Mesenchymal stem cell (in vitro differentiated cells and primary cell): ENCODE data around the gene FGF22.

Experiments
- DNase-seq: peaks from one replicate; pipeline ENCODE4 v3.0.0-alpha.2; 2013
- H2AFZ ChIP-seq: one replicate; pipeline ENCODE4 v1.6.1; 2013; ENCODE audit warnings: low read depth, mild to moderate bottlenecking, control low read depth, inconsistent platforms, low read length, moderate library complexity
- H2AK5ac ChIP-seq: 2 replicates; pipeline ENCODE4 v1.6.1; 2013; ENCODE audit warnings: low read length, moderate library complexity, mild to moderate bottlenecking, inconsistent platforms; ENCODE audit not compliant: severe bottlenecking
- H2BK120ac ChIP-seq: one replicate; pipeline ENCODE4 v1.6.1; 2013; ENCODE audit warnings: low read depth, mild to moderate bottlenecking, inconsistent platforms, low read length, moderate library complexity
- H2BK12ac ChIP-seq, 2 experiments: one replicate each; pipeline ENCODE4 v1.6.1; 2013; ENCODE audit warnings: inconsistent platforms in 2 of 2, low read length in 2 of 2, mild to moderate bottlenecking in 2 of 2, moderate library complexity in 2 of 2, control low read depth in 1 of 2
- H2BK15ac ChIP-seq: one replicate; pipeline ENCODE4 v1.6.1; 2013; ENCODE audit warnings: mild to moderate bottlenecking, low read depth, inconsistent platforms; ENCODE audit not compliant: poor library complexity, severe bottlenecking
- H2BK5ac ChIP-seq: 2 replicates; pipeline ENCODE4 v1.6.1; 2013; ENCODE audit warnings: low read depth, mild to moderate bottlenecking, low read length, control low read depth, inconsistent platforms; ENCODE audit not compliant: poor library complexity, severe bottlenecking
- H3K14ac ChIP-seq, 2 experiments: one replicate each; pipeline ENCODE4 v1.6.1; 2013; ENCODE audit warnings: inconsistent platforms in 2 of 2, low read length in 2 of 2, control low read depth in 1 of 2, mild to moderate bottlenecking in 1 of 2, moderate library complexity in 1 of 2
- H3K18ac ChIP-seq, 2 experiments: one replicate each; pipeline ENCODE4 v1.6.1; 2013; ENCODE audit warnings: inconsistent platforms in 2 of 2, low read length in 2 of 2, control low read depth in 1 of 2, low read depth in 1 of 2, mild to moderate bottlenecking in 1 of 2
- H3K23ac ChIP-seq, 2 experiments: one replicate each; pipeline ENCODE4 v1.6.1; 2013; ENCODE audit warnings: inconsistent platforms in 2 of 2, low read length in 2 of 2, mild to moderate bottlenecking in 2 of 2, moderate library complexity in 2 of 2, control low read depth in 1 of 2
- H3K27ac ChIP-seq: 2 replicates; pipeline ENCODE4 v1.5.1; 2013; ENCODE audit warnings: mild to moderate bottlenecking, moderate library complexity, low read length, control low read depth, inconsistent platforms; ENCODE audit not compliant: poor library complexity, severe bottlenecking
- H3K27me3 ChIP-seq, 2 experiments: 2 replicates each; pipeline versions ENCODE4 v1.6.1 to v1.7.0; 2013; ENCODE audit warnings: low read length in 2 of 2, mild to moderate bottlenecking in 2 of 2, moderate library complexity in 2 of 2, control low read depth in 1 of 2, inconsistent platforms in 1 of 2; ENCODE audit not compliant: control insufficient read depth in 1 of 2, insufficient read depth in 1 of 2
- H3K36me3 ChIP-seq, 2 experiments: 2 replicates each; pipeline versions ENCODE4 v1.6.1 to v1.7.0; 2013; ENCODE audit warnings: low read length in 2 of 2, control low read depth in 1 of 2, inconsistent platforms in 1 of 2, low read depth in 1 of 2, mild to moderate bottlenecking in 1 of 2; ENCODE audit not compliant: insufficient read depth in 2 of 2, control insufficient read depth in 1 of 2
- H3K4ac ChIP-seq, 2 experiments: one replicate each; pipeline ENCODE4 v1.6.1; 2013; ENCODE audit warnings: inconsistent platforms in 2 of 2, low read length in 2 of 2, mild to moderate bottlenecking in 2 of 2, moderate library complexity in 2 of 2, control low read depth in 1 of 2, low read depth in 1 of 2
- H3K4me1 ChIP-seq: 2 replicates; pipeline ENCODE4 v1.6.1; 2013; ENCODE audit warnings: low read depth, low read length, control low read depth; ENCODE audit not compliant: control insufficient read depth, insufficient read depth
- H3K4me2 ChIP-seq: 2 replicates; pipeline ENCODE4 v1.6.1; 2013; ENCODE audit warnings: low read length, mild to moderate bottlenecking, inconsistent platforms; ENCODE audit not compliant: poor library complexity, severe bottlenecking
- H3K4me3 ChIP-seq, 2 experiments: 2 replicates each; pipeline versions ENCODE4 v1.5.1 to v1.7.0; 2013; ENCODE audit warnings: low read length in 2 of 2, mild to moderate bottlenecking in 2 of 2, control low read depth in 1 of 2, low read depth in 1 of 2; ENCODE audit not compliant: insufficient read depth in 1 of 2
- H3K79me1 ChIP-seq: replicated peaks from 2 replicates; pipeline ENCODE4 v1.6.1; 2013; ENCODE audit warnings: mild to moderate bottlenecking, control low read depth, low read length, inconsistent platforms; ENCODE audit not compliant: poor library complexity, severe bottlenecking
- H3K9ac ChIP-seq: 2 replicates; pipeline ENCODE4 v1.7.0; 2013; ENCODE audit warnings: mild to moderate bottlenecking, low read length, moderate library complexity
- H3K9me3 ChIP-seq: 2 replicates; pipeline ENCODE4 v1.7.0; 2013; ENCODE audit warnings: mild to moderate bottlenecking, low read length; ENCODE audit not compliant: control insufficient read depth
- H4K8ac ChIP-seq: one replicate; pipeline ENCODE4 v1.6.1; 2013; ENCODE audit warnings: inconsistent platforms, mild to moderate bottlenecking, low read length, moderate library complexity
- H4K91ac ChIP-seq: one replicate; pipeline ENCODE4 v1.6.1; 2013; ENCODE audit warnings: mild to moderate bottlenecking, low read length, inconsistent platforms
- WGBS: methylation state at CpG from one replicate; pipeline ENCODE4 v1.1.7; 2013; ENCODE audit warnings: mixed read lengths; 5-methylcytosine and 5-hydroxymethylcytosine counted together

The FGF22 gene

GRCh38 chr19:645912-646778 lies 6.5 kb downstream of the FGF22 start:
- no peak for DNase-seq
- H2BK120ac ChIP-seq: no peak overlapping the region
- WGBS: 96% methylated on average over 58 of the region's 62 CpGs

GRCh38 chr19:646779-647565 lies 7.3 kb downstream of the FGF22 start:
- Histone ChIP-seq H3K9ac (no peak overlapping the region), H2BK12ac (no peak overlapping the region), H3K27ac (no peak overlapping the region), H3K4me1 (no peaks in the 10 kb centered on the region), H3K18ac (no peak overlapping the region), H2AK5ac (no peak overlapping the region), H3K27me3 (no peaks in the 10 kb centered on the region), H3K79me1 (peaks cover 18% of the 10 kb centered on the region), H4K8ac (no peak overlapping the region), H2BK5ac (no peak overlapping the region), H3K4me3 (no peak overlapping the region), H3K36me3 (peaks cover 46 to 91% of the 10 kb centered on the region in 2 experiments), H3K4ac (no peak overlapping the region), H3K23ac (no peak overlapping the region), H4K91ac (no peak overlapping the region), H2AFZ (no peak overlapping the region), H2BK120ac (no peak overlapping the region), H3K4me2 (no peak overlapping the region), H2BK15ac (no peak overlapping the region), H3K9me3 (no peaks in the 10 kb centered on the region), H3K14ac (no peak overlapping the region)
- WGBS: 93% methylated on average over 43 of the region's 48 CpGs
- DNase-seq: no peak

More at GRCh38 chr19:645912-646778, 6.5 kb downstream of the FGF22 start:
- peaks cover 18% of the 10 kb centered on the region for H3K79me1 ChIP-seq
- H3K4me1 ChIP-seq: no peaks in the 10 kb centered on the region
- H3K9me3 ChIP-seq: no peaks in the 10 kb centered on the region
- H2BK5ac ChIP-seq: no peak overlapping the region
- H4K8ac ChIP-seq: no peak overlapping the region
- no peak overlapping the region for H3K4me2 ChIP-seq
- H4K91ac ChIP-seq: no peak overlapping the region
- H2AFZ ChIP-seq: no peak overlapping the region
- no peak overlapping the region for H3K23ac ChIP-seq
- no peak overlapping the region for H3K14ac ChIP-seq
- peaks cover 40 to 85% of the 10 kb centered on the region in 2 experiments for H3K36me3 ChIP-seq
- no peak overlapping the region for H3K4ac ChIP-seq
- no peak overlapping the region for H3K18ac ChIP-seq
- H2BK12ac ChIP-seq: no peak overlapping the region
- no peak overlapping the region for H2BK15ac ChIP-seq
- H3K9ac ChIP-seq: no peak overlapping the region
- no peaks in the 10 kb centered on the region for H3K27me3 ChIP-seq
- no peak overlapping the region for H3K27ac ChIP-seq
- H2AK5ac ChIP-seq: no peak overlapping the region
- H3K4me3 ChIP-seq: no peak overlapping the region

- H3K79me1 ChIP-seq: peaks cover 21% of the 10 kb centered on the region
- no peak overlapping the region for H3K9ac ChIP-seq
- no peak overlapping the region for H2BK120ac ChIP-seq
- H2BK12ac ChIP-seq: no peak overlapping the region
- H3K14ac ChIP-seq: no peak overlapping the region
- H4K8ac ChIP-seq: no peak overlapping the region
- H3K4me1 ChIP-seq: no peaks in the 10 kb centered on the region
- H3K9me3 ChIP-seq: no peaks in the 10 kb centered on the region
- 99% methylated on average over 37 of the region's 52 CpGs for WGBS
- no peak overlapping the region for H3K4me3 ChIP-seq
- no peak for DNase-seq
- no peak overlapping the region for H2AFZ ChIP-seq
- no peak overlapping the region for H2BK15ac ChIP-seq
- H3K18ac ChIP-seq: no peak overlapping the region
- H4K91ac ChIP-seq: no peak overlapping the region
- no peak overlapping the region for H2BK5ac ChIP-seq
- no peak overlapping the region for H3K23ac ChIP-seq
- H3K4me2 ChIP-seq: no peak overlapping the region
- H3K27me3 ChIP-seq: no peaks in the 10 kb centered on the region
- H3K27ac ChIP-seq: no peak overlapping the region
- H3K4ac ChIP-seq: no peak overlapping the region
- H2AK5ac ChIP-seq: no peak overlapping the region
- H3K36me3 ChIP-seq: peaks cover 46 to 97% of the 10 kb centered on the region in 2 experiments
These were observed 8.0 kb downstream of the FGF22 start for GRCh38 chr19:647566-648284.

DNA sequence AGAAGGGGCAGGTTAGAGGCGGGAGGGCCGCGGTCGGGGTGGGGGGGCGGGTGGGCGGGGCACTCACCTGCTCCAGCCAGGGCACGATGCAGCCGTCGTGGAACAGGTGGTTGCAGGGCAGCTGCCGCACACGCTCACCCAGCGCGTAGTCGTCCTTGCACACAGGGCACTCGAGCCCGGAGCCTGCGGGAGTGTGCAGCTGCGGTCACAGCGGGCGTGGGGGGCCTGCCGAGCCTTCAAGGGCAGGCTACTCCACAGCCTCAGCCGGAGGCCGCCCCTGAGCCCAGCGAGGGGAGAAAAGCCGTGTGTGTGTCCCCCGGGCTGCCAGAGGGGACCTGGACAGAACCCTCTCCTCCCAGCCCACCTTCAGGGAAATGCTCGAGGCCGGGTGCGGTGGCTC lies 8.6 kb downstream of the FGF22 start:
- no peak overlapping the region for H4K8ac ChIP-seq
- H3K36me3 ChIP-seq: peaks cover 47 to 97% of the 10 kb centered on the region in 2 experiments
- H3K27me3 ChIP-seq: no peaks in the 10 kb centered on the region
- H3K23ac ChIP-seq: no peak overlapping the region
- H2BK12ac ChIP-seq: no peak overlapping the region
- H3K4ac ChIP-seq: no peak overlapping the region
- H3K4me2 ChIP-seq: no peak overlapping the region
- H3K4me3 ChIP-seq: no peak overlapping the region
- H3K27ac ChIP-seq: no peak overlapping the region
- H2BK15ac ChIP-seq: no peak overlapping the region
- H3K79me1 ChIP-seq: peaks cover 21% of the 10 kb centered on the region
- H2BK120ac ChIP-seq: no peak overlapping the region
- no peak overlapping the region for H4K91ac ChIP-seq
- no peak overlapping the region for H2AK5ac ChIP-seq
- H3K4me1 ChIP-seq: no peaks in the 10 kb centered on the region
- WGBS: 94% methylated on average over 23 of the region's 29 CpGs
- DNase-seq: no peak
- no peak overlapping the region for H3K18ac ChIP-seq
- H3K14ac ChIP-seq: no peak overlapping the region
- no peak overlapping the region for H2BK5ac ChIP-seq
- no peak overlapping the region for H2AFZ ChIP-seq
- no peaks in the 10 kb centered on the region for H3K9me3 ChIP-seq
- no peak overlapping the region for H3K9ac ChIP-seq
